WTC11 (cell line): ENCODE data around the gene IL16. TPM values are rescaled to one million over a fixed set of nuclear protein-coding genes. Genes with fewer than 3 reads are reported as not detected.
A peak's percentile ranks its signal among the peaks of the same experiment; 100 is the strongest.

ENCODE experiments used
- ATAC-seq: fragments of 200-7000 bp; cut with Tn5 transposase; 2 replicates; pipeline ENCODE4 v1.10.0; 2021; ENCODE audit warnings: mild to moderate bottlenecking, moderate library complexity
- Bru-seq: library from RNA; stranded (reverse); fragments of 400-500 nt; gene quantifications from one replicate; lab custom pipeline; 2021; lab: Mats Ljungman, UMichigan
- CTCF ChIA-PET: fragments of 300-600 bp; sonication (Branson Sonifier 250); formaldehyde crosslinking; loops from one replicate; lab custom pipeline; 2021; ENCODE audit warnings: antibody characterized with exemption; lab: Charles Lee
- POLR2A ChIA-PET: fragments of 350-600 bp; sonication (Branson Sonifier 250); formaldehyde crosslinking; loops from one replicate; lab custom pipeline; 2021; ENCODE audit warnings: antibody characterized with exemption; lab: Charles Lee
- DNase-seq: peaks from one replicate; pipeline ENCODE4 v3.0.0; 2021; ENCODE audit warnings: low spot score
- H3K27ac Mint-ChIP-seq: 2 replicates; pipeline ENCODE4 v1.8.0; 2021; ENCODE audit warnings: mixed read lengths
- H3K27me3 Mint-ChIP-seq: 2 replicates; pipeline ENCODE4 v1.8.0; 2021; ENCODE audit warnings: low read depth, mild to moderate bottlenecking, moderate library complexity, mixed read lengths
- H3K36me3 Mint-ChIP-seq: 2 replicates; pipeline ENCODE4 v1.8.0; 2021; ENCODE audit warnings: mixed read lengths
- H3K4me1 Mint-ChIP-seq: 2 replicates; pipeline ENCODE4 v1.8.0; 2022; ENCODE audit warnings: mixed read lengths
- H3K4me3 Mint-ChIP-seq: 2 replicates; pipeline ENCODE4 v1.8.0; 2021; ENCODE audit warnings: mild to moderate bottlenecking, moderate library complexity, mixed read lengths
- H3K9me3 Mint-ChIP-seq: 2 replicates; pipeline ENCODE4 v1.8.0; 2021; ENCODE audit warnings: mixed read lengths
- ESRRA ChIP-seq: sonication (generic); formaldehyde crosslinking; IDR thresholded peaks from 2 replicates; pipeline ENCODE4 v1.8.1; 2022; ENCODE audit warnings: mild to moderate bottlenecking, missing genetic modification reagents, borderline replicate concordance
- FOXJ3 ChIP-seq: sonication (generic); formaldehyde crosslinking; IDR thresholded peaks from 2 replicates; pipeline ENCODE4 v1.9.0; 2021; ENCODE audit warnings: missing genetic modification reagents, mild to moderate bottlenecking, borderline replicate concordance
- NFYB ChIP-seq: sonication (generic); formaldehyde crosslinking; conservative IDR thresholded peaks from 2 replicates; pipeline ENCODE4 v1.8.0; 2022; ENCODE audit warnings: low read depth, missing genetic modification reagents
- ZNF219 ChIP-seq: sonication (generic); formaldehyde crosslinking; IDR thresholded peaks from 2 replicates; pipeline ENCODE4 v1.8.0; 2023; ENCODE audit warnings: missing genetic modification reagents, mild to moderate bottlenecking, borderline replicate concordance
- long read RNA-seq, 3 experiments: library from RNA in 1 of 3; library from capped mRNA in 1 of 3; library from polyadenylated mRNA in 1 of 3; unstranded in 2 of 3; stranded (forward) in 1 of 3; transcript quantifications; one replicate each; pipeline ENCODE4 v2.0.0, GENCODE V29; 2021
- total RNA-seq: library from RNA; stranded (reverse); gene quantifications from 3 replicates; pipeline ENCODE4 v1.2.3, GENCODE V29; 2021
- TF ChIP-seq, protein P1 (sequence below): sonication (generic); formaldehyde crosslinking; IDR thresholded peaks from 2 replicates; pipeline ENCODE4 v1.8.1; 2023; ENCODE audit warnings: mild to moderate bottlenecking, missing genetic modification reagents
- TF ChIP-seq, protein P2 (sequence below): sonication (generic); formaldehyde crosslinking; conservative IDR thresholded peaks from 2 replicates; pipeline ENCODE4 v1.8.1; 2022; ENCODE audit warnings: mild to moderate bottlenecking, missing genetic modification reagents
- TF ChIP-seq, protein P3 (sequence below): sonication (generic); formaldehyde crosslinking; conservative IDR thresholded peaks from 2 replicates; pipeline ENCODE4 v1.8.1; 2023; ENCODE audit warnings: mild to moderate bottlenecking, low read depth, missing genetic modification reagents, moderate library complexity
- TF ChIP-seq, protein P4 (sequence below): sonication (generic); formaldehyde crosslinking; IDR thresholded peaks from 2 replicates; pipeline ENCODE4 v1.8.0; 2023; ENCODE audit warnings: missing genetic modification reagents, mild to moderate bottlenecking, borderline replicate concordance
- TF ChIP-seq, protein P5 (sequence below): sonication (generic); formaldehyde crosslinking; IDR thresholded peaks from 2 replicates; pipeline ENCODE4 v1.8.1; 2022; ENCODE audit warnings: mild to moderate bottlenecking, missing genetic modification reagents, moderate library complexity, borderline replicate concordance
- TF ChIP-seq, protein P6 (sequence below): sonication (generic); formaldehyde crosslinking; IDR thresholded peaks from 2 replicates; pipeline ENCODE4 v1.8.1; 2023; ENCODE audit warnings: mild to moderate bottlenecking, missing genetic modification reagents
- TF ChIP-seq, protein P7 (sequence below): sonication (generic); formaldehyde crosslinking; IDR thresholded peaks from 2 replicates; pipeline ENCODE4 v1.8.1; 2022; ENCODE audit warnings: low read depth, mild to moderate bottlenecking, moderate library complexity, missing genetic modification reagents, borderline replicate concordance
- TF ChIP-seq, protein P8 (sequence below): sonication (generic); formaldehyde crosslinking; IDR thresholded peaks from 2 replicates; pipeline ENCODE4 v1.8.1; 2022; ENCODE audit warnings: missing genetic modification reagents, borderline replicate concordance
- TF ChIP-seq, protein P9 (sequence below): sonication (generic); formaldehyde crosslinking; IDR thresholded peaks from 2 replicates; pipeline ENCODE4 v1.8.1; 2023; ENCODE audit warnings: mild to moderate bottlenecking, missing genetic modification reagents, moderate library complexity
- TF ChIP-seq, protein P10 (sequence below): sonication (generic); formaldehyde crosslinking; IDR thresholded peaks from 2 replicates; pipeline ENCODE4 v1.8.1; 2023; ENCODE audit warnings: mild to moderate bottlenecking, missing genetic modification reagents, moderate library complexity
- TF ChIP-seq, protein P11 (sequence below): fragments of 200-600 bp; IDR thresholded peaks from 2 replicates; pipeline ENCODE4 v1.8.0; 2022; ENCODE audit warnings: antibody characterized with exemption

The IL16 gene
- 0.41 to 0.61 TPM (median 0.46 TPM) in 3 replicates for total RNA-seq
- Bru-seq, nascent RNA = percentile 3 among the genes with signal in this experiment
- long read RNA-seq, experiment 1, partial matches to known transcripts = 0 of 2 reads
- long read RNA-seq, experiment 1, other reads (novel, unspliced or antisense) = 2 of 2 reads
- long read RNA-seq, experiment 2 = 0 reads
- long read RNA-seq, experiment 3 = 0 reads

DNA sequence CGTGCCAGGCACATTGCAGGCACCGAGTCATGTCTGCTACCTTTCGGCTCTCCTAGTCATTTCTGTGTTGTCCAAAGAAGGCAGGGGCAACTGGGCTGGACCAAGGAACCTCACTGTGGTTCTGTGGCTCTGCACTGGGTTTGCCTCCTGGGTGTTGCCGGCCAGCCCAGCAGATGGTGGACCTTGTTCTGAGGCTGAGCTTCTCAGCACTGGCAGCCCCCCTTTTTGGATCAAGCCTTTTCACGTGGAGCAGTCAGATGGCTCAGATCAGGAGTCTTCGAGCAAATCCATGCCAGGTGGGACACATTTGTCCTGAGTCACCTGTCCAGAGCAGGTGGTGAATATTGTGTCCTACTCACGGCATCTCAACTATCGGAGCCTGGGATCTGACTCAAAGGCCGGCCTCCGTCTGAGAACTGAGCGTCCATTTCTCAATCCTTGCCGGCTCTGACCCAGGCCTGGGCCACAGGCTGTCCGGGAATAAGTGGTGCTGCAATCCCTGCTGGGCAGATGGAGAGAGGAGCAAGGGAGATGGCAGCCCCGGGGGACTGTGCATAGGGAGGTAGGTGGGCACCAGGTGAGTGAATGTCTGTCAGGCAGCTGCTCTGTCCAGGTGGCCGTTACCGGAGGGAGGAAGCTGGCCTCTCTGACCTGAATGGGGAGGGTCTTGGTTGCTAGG, at the start of gene IL16:
TSS of gene IL16 (plus strand) at position 304 of the 679 bp plus-strand sequence. CDS start 28,521 bp downstream, outside the sequence.
- DNase-seq (no peak), ATAC-seq (no peak)
- no peak within 1 kb of the TSS for H3K4me3 Mint-ChIP-seq
- peaks cover 6% of the 10 kb centered on the region for H3K4me1 Mint-ChIP-seq
- H3K36me3 Mint-ChIP-seq = no peaks in the 10 kb centered on the region
- H3K27me3 Mint-ChIP-seq = no peaks in the 10 kb centered on the region
- no peaks in the 10 kb centered on the region for H3K9me3 Mint-ChIP-seq
- ChIA-PET POLR2A (no interaction called here), CTCF (interaction anchor here (0.6 to 5.2 kb wide), 2 partner anchors 16 to 69 kb away, joined by 3 to 21 read pairs; no protein-coding TSS in a partner anchor)
- H3K27ac Mint-ChIP-seq = no peak within 1 kb of the TSS
- TF ChIP-seq ESRRA (CRISPR knock-in tag) (no peak), FOXJ3 (CRISPR knock-in tag) (no peak), NFYB (CRISPR knock-in tag) (no peak), ZNF219 (CRISPR knock-in tag) (no peak)
- TF ChIP-seq, protein P1, sequence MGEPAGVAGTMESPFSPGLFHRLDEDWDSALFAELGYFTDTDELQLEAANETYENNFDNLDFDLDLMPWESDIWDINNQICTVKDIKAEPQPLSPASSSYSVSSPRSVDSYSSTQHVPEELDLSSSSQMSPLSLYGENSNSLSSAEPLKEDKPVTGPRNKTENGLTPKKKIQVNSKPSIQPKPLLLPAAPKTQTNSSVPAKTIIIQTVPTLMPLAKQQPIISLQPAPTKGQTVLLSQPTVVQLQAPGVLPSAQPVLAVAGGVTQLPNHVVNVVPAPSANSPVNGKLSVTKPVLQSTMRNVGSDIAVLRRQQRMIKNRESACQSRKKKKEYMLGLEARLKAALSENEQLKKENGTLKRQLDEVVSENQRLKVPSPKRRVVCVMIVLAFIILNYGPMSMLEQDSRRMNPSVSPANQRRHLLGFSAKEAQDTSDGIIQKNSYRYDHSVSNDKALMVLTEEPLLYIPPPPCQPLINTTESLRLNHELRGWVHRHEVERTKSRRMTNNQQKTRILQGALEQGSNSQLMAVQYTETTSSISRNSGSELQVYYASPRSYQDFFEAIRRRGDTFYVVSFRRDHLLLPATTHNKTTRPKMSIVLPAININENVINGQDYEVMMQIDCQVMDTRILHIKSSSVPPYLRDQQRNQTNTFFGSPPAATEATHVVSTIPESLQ (CRISPR knock-in tag) = no peak
- TF ChIP-seq, protein P2, sequence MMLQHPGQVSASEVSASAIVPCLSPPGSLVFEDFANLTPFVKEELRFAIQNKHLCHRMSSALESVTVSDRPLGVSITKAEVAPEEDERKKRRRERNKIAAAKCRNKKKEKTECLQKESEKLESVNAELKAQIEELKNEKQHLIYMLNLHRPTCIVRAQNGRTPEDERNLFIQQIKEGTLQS = no peak
- TF ChIP-seq, protein P3, sequence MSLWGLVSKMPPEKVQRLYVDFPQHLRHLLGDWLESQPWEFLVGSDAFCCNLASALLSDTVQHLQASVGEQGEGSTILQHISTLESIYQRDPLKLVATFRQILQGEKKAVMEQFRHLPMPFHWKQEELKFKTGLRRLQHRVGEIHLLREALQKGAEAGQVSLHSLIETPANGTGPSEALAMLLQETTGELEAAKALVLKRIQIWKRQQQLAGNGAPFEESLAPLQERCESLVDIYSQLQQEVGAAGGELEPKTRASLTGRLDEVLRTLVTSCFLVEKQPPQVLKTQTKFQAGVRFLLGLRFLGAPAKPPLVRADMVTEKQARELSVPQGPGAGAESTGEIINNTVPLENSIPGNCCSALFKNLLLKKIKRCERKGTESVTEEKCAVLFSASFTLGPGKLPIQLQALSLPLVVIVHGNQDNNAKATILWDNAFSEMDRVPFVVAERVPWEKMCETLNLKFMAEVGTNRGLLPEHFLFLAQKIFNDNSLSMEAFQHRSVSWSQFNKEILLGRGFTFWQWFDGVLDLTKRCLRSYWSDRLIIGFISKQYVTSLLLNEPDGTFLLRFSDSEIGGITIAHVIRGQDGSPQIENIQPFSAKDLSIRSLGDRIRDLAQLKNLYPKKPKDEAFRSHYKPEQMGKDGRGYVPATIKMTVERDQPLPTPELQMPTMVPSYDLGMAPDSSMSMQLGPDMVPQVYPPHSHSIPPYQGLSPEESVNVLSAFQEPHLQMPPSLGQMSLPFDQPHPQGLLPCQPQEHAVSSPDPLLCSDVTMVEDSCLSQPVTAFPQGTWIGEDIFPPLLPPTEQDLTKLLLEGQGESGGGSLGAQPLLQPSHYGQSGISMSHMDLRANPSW (CRISPR knock-in tag) = no peak
- TF ChIP-seq, protein P4, sequence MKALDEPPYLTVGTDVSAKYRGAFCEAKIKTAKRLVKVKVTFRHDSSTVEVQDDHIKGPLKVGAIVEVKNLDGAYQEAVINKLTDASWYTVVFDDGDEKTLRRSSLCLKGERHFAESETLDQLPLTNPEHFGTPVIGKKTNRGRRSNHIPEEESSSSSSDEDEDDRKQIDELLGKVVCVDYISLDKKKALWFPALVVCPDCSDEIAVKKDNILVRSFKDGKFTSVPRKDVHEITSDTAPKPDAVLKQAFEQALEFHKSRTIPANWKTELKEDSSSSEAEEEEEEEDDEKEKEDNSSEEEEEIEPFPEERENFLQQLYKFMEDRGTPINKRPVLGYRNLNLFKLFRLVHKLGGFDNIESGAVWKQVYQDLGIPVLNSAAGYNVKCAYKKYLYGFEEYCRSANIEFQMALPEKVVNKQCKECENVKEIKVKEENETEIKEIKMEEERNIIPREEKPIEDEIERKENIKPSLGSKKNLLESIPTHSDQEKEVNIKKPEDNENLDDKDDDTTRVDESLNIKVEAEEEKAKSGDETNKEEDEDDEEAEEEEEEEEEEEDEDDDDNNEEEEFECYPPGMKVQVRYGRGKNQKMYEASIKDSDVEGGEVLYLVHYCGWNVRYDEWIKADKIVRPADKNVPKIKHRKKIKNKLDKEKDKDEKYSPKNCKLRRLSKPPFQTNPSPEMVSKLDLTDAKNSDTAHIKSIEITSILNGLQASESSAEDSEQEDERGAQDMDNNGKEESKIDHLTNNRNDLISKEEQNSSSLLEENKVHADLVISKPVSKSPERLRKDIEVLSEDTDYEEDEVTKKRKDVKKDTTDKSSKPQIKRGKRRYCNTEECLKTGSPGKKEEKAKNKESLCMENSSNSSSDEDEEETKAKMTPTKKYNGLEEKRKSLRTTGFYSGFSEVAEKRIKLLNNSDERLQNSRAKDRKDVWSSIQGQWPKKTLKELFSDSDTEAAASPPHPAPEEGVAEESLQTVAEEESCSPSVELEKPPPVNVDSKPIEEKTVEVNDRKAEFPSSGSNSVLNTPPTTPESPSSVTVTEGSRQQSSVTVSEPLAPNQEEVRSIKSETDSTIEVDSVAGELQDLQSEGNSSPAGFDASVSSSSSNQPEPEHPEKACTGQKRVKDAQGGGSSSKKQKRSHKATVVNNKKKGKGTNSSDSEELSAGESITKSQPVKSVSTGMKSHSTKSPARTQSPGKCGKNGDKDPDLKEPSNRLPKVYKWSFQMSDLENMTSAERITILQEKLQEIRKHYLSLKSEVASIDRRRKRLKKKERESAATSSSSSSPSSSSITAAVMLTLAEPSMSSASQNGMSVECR (CRISPR knock-in tag) = no peak
- TF ChIP-seq, protein P5, sequence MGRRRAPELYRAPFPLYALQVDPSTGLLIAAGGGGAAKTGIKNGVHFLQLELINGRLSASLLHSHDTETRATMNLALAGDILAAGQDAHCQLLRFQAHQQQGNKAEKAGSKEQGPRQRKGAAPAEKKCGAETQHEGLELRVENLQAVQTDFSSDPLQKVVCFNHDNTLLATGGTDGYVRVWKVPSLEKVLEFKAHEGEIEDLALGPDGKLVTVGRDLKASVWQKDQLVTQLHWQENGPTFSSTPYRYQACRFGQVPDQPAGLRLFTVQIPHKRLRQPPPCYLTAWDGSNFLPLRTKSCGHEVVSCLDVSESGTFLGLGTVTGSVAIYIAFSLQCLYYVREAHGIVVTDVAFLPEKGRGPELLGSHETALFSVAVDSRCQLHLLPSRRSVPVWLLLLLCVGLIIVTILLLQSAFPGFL (CRISPR knock-in tag) = no peak
- TF ChIP-seq, protein P6, sequence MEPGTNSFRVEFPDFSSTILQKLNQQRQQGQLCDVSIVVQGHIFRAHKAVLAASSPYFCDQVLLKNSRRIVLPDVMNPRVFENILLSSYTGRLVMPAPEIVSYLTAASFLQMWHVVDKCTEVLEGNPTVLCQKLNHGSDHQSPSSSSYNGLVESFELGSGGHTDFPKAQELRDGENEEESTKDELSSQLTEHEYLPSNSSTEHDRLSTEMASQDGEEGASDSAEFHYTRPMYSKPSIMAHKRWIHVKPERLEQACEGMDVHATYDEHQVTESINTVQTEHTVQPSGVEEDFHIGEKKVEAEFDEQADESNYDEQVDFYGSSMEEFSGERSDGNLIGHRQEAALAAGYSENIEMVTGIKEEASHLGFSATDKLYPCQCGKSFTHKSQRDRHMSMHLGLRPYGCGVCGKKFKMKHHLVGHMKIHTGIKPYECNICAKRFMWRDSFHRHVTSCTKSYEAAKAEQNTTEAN (CRISPR knock-in tag) = no peak
- TF ChIP-seq, protein P7, sequence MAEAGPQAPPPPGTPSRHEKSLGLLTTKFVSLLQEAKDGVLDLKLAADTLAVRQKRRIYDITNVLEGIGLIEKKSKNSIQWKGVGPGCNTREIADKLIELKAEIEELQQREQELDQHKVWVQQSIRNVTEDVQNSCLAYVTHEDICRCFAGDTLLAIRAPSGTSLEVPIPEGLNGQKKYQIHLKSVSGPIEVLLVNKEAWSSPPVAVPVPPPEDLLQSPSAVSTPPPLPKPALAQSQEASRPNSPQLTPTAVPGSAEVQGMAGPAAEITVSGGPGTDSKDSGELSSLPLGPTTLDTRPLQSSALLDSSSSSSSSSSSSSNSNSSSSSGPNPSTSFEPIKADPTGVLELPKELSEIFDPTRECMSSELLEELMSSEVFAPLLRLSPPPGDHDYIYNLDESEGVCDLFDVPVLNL (CRISPR knock-in tag) = no peak
- TF ChIP-seq, protein P8, sequence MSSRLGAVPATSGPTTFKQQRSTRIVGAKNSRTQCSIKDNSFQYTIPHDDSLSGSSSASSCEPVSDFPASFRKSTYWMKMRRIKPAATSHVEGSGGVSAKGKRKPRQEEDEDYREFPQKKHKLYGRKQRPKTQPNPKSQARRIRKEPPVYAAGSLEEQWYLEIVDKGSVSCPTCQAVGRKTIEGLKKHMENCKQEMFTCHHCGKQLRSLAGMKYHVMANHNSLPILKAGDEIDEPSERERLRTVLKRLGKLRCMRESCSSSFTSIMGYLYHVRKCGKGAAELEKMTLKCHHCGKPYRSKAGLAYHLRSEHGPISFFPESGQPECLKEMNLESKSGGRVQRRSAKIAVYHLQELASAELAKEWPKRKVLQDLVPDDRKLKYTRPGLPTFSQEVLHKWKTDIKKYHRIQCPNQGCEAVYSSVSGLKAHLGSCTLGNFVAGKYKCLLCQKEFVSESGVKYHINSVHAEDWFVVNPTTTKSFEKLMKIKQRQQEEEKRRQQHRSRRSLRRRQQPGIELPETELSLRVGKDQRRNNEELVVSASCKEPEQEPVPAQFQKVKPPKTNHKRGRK = no peak
- TF ChIP-seq, protein P9, sequence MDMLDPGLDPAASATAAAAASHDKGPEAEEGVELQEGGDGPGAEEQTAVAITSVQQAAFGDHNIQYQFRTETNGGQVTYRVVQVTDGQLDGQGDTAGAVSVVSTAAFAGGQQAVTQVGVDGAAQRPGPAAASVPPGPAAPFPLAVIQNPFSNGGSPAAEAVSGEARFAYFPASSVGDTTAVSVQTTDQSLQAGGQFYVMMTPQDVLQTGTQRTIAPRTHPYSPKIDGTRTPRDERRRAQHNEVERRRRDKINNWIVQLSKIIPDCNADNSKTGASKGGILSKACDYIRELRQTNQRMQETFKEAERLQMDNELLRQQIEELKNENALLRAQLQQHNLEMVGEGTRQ (CRISPR knock-in tag) = no peak
- TF ChIP-seq, protein P10, sequence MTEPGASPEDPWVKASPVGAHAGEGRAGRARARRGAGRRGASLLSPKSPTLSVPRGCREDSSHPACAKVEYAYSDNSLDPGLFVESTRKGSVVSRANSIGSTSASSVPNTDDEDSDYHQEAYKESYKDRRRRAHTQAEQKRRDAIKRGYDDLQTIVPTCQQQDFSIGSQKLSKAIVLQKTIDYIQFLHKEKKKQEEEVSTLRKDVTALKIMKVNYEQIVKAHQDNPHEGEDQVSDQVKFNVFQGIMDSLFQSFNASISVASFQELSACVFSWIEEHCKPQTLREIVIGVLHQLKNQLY (CRISPR knock-in tag) = no peak
- TF ChIP-seq, protein P11, sequence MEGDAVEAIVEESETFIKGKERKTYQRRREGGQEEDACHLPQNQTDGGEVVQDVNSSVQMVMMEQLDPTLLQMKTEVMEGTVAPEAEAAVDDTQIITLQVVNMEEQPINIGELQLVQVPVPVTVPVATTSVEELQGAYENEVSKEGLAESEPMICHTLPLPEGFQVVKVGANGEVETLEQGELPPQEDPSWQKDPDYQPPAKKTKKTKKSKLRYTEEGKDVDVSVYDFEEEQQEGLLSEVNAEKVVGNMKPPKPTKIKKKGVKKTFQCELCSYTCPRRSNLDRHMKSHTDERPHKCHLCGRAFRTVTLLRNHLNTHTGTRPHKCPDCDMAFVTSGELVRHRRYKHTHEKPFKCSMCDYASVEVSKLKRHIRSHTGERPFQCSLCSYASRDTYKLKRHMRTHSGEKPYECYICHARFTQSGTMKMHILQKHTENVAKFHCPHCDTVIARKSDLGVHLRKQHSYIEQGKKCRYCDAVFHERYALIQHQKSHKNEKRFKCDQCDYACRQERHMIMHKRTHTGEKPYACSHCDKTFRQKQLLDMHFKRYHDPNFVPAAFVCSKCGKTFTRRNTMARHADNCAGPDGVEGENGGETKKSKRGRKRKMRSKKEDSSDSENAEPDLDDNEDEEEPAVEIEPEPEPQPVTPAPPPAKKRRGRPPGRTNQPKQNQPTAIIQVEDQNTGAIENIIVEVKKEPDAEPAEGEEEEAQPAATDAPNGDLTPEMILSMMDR = no peak
